Panc1 (cell line): ENCODE data around the gene SLC4A1AP.

Experiments used
- CTCF ChIP-seq: fragments of 450-650 bp; IDR thresholded peaks from 2 replicates; pipeline ENCODE4 v1.5.1; 2017; ENCODE audit warnings: mild to moderate bottlenecking
- POLR2AphosphoS5 ChIP-seq: IDR thresholded peaks from 2 replicates; pipeline ENCODE4 v1.6.1; 2012; ENCODE audit warnings: mild to moderate bottlenecking, low read depth, low read length, moderate library complexity
- REST ChIP-seq, 2 experiments: IDR thresholded peaks; 2 replicates each; pipeline ENCODE4 v1.6.1; 2011 to 2012; ENCODE audit warnings: low read depth in 2 of 2, control low read depth in 1 of 2, low read length in 1 of 2, mild to moderate bottlenecking in 1 of 2, moderate library complexity in 1 of 2; ENCODE audit not compliant: insufficient read depth in 1 of 2
- SIN3A ChIP-seq: IDR thresholded peaks from 2 replicates; pipeline ENCODE4 v1.6.1; 2012; ENCODE audit warnings: low read depth, mild to moderate bottlenecking, low read length, moderate library complexity, borderline replicate concordance; ENCODE audit not compliant: insufficient read depth
- TCF7L2 ChIP-seq: IDR thresholded peaks from 2 replicates; pipeline ENCODE4 v1.6.1; 2011; ENCODE audit warnings: mild to moderate bottlenecking, low read depth, low read length, inconsistent platforms

- no peak for TF ChIP-seq CTCF
- no peak for TF ChIP-seq REST (IDR thresholded peaks at IDR 0.05; ENCODE audit: insufficient read depth in 1 of 2, low read depth in 2 of 2, low read length in 1 of 2)
- no peak for TF ChIP-seq SIN3A
- TF ChIP-seq TCF7L2, result no peak
- TF ChIP-seq POLR2AphosphoS5, result no peak
These were observed 8.3 kb upstream of the SLC4A1AP start for GRCh38 chr2:27655155-27655951.
